Naive thymus-derived CD8-positive, alpha-beta T cell (primary cell): Measurements from ENCODE around the gene C22orf15. TPM values are rescaled to one million over a fixed set of nuclear protein-coding genes. Genes with fewer than 3 reads are reported as not detected.

Experiments
- ATAC-seq, 2 donors: fragments of 150-1000 bp; cut with Tn5 transposase in 1 of 2; sonication (Bioruptor Pico), chemical (Tn5 transposase) in 1 of 2; 1 replicate in 1 of 2; 2 replicates in 1 of 2; pipeline ENCODE4 v1.10.0; 2021; ENCODE audit warnings: mild to moderate bottlenecking in 2 of 2, moderate library complexity in 2 of 2
- POLR2A ChIA-PET: fragments of 350-600 bp; sonication (Branson Sonifier 250); formaldehyde crosslinking; loops from one replicate; lab custom pipeline; 2021; ENCODE audit warnings: antibody characterized with exemption; lab: Charles Lee
- DNase-seq, 10 donors: peaks; one replicate each; pipeline versions ENCODE4 v3.0.0 to v3.0.0-alpha.2; 2020 to 2022
- H3K27ac Mint-ChIP-seq, 10 donors: one replicate each; pipeline ENCODE4 v1.8.0; 2020 to 2022; ENCODE audit warnings: mild to moderate bottlenecking in 10 of 10, mixed read lengths in 10 of 10, moderate library complexity in 4 of 10, inconsistent platforms in 1 of 10
- H3K27me3 Mint-ChIP-seq, 5 donors: one replicate each; pipeline ENCODE4 v1.8.0; 2021 to 2022; ENCODE audit warnings: mixed read lengths in 5 of 5
- H3K36me3 Mint-ChIP-seq, 3 donors: one replicate each; pipeline ENCODE4 v1.8.0; 2020 to 2022; ENCODE audit warnings: mixed read lengths in 3 of 3, mild to moderate bottlenecking in 2 of 3, inconsistent platforms in 1 of 3
- H3K4me1 Mint-ChIP-seq, 4 donors: one replicate each; pipeline ENCODE4 v1.8.0; 2021 to 2022; ENCODE audit warnings: mixed read lengths in 4 of 4
- H3K4me3 Mint-ChIP-seq, 10 donors: one replicate each; pipeline ENCODE4 v1.8.0; 2020 to 2022; ENCODE audit warnings: mild to moderate bottlenecking in 10 of 10, mixed read lengths in 10 of 10, moderate library complexity in 6 of 10, inconsistent platforms in 1 of 10
- H3K9me3 Mint-ChIP-seq, 9 donors: one replicate each; pipeline ENCODE4 v1.8.0; 2020 to 2022; ENCODE audit warnings: mixed read lengths in 9 of 9, mild to moderate bottlenecking in 3 of 9, inconsistent platforms in 1 of 9, moderate library complexity in 1 of 9
- polyA plus RNA-seq, 3 donors: library from polyadenylated mRNA; unstranded; fragments of 300-500 nt; fragmentation: Illumina TruSeq; gene quantifications; one replicate each; pipeline ENCODE4 v1.2.3, GENCODE V29; 2021
- total RNA-seq, 8 experiments: library from RNA in 2 of 8; stranded (reverse) in 2 of 8; gene quantifications; one replicate each; pipeline ENCODE4 v1.2.3 and lab custom pipeline; 2021 to 2026

The C22orf15 gene
- total and polyA plus RNA-seq, 5 experiments from 2014 or later, result 0.42 to 5.4 (median 1.7) TPM

DNA sequence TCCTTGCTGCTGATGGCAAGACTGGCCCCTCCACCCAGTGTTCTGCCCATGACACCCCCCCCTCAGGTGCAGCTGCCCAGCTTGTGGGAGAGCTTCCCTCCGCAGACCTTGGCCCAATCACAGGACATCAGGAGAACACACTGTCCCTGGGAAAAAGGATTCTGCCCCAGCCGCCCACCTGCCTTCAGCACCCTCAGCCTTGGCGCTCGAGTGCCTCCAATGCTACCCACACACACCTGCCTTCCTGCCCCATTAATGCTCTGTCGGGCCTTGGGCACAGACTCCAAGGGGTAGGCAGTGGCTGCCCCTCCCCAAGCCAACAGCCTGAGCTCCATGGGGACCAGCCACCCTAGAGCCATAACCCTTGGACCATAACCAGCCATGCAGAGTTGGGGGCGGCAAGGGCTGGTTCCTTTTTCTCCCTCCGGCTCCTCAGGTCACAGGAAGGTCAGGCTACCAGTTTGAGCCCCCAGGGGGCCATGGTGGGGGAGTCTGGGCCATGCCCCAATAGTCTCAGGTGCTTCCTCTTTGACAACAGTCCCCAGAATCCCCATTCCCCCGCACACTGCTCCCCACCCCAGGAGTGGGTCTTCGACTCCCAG, 10.6 kb upstream of the C22orf15 start:
- ATAC-seq (no peak), DNase-seq (peak in 2 of 10 donors; percentile 37 to 73)
- no peaks in the 10 kb centered on the region for H3K9me3 Mint-ChIP-seq
- no peaks in the 10 kb centered on the region for H3K27me3 Mint-ChIP-seq
- POLR2A ChIA-PET, result interaction anchor here (0.7 to 2.7 kb wide), 4 partner anchors 11 to 59 kb away, joined by 3 to 19 read pairs (median 8); partner anchors contain the start of gene C22orf15
- peak overlapping the region in 9 of 10 donors; percentile 57 to 94 (median 80) for H3K27ac Mint-ChIP-seq
- H3K36me3 Mint-ChIP-seq, result no peaks in the 10 kb centered on the region
- H3K4me1 Mint-ChIP-seq, result peaks cover 9 to 44% (median 14%) of the 10 kb centered on the region in 4 donors
- H3K4me3 Mint-ChIP-seq, result peak overlapping the region; percentile 71 to 86 (median 79)

DNA sequence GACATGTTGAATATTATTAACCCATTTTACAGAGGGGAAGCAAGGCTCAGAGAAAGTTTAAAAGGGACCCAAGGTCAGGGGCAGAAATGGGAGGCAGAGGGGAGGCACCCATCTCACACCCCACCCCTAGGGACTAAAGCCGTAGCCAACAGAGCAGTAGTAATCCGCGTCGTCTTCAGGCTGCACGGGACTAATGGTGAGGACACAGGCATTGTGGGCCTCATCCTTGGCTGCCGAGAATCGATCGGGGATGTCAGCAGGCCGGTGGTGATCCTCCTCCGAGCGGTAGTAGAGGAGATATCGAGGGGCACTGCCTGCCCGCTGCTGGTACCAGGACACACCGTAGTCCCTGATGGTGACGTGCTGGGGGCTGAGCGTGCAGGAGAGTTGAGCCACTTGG, 10.0 kb upstream of the C22orf15 start:
- Mint-ChIP-seq H3K27me3 (no peaks in the 10 kb centered on the region), H3K9me3 (no peaks in the 10 kb centered on the region), H3K4me3 (peak overlapping the region in 9 of 10 donors; percentile 33 to 86 (median 79)), H3K4me1 (peaks cover 9 to 44% (median 14%) of the 10 kb centered on the region in 4 donors), H3K36me3 (no peaks in the 10 kb centered on the region), H3K27ac (peak overlapping the region in 6 of 10 donors; percentile 22 to 89 (median 60))
- ATAC-seq (no peak), DNase-seq (peak in 1 of 10 donors; percentile 61)
- POLR2A ChIA-PET, result interaction anchor here (1.1 to 2.7 kb wide), 4 partner anchors 10 to 14 kb away, joined by 3 to 19 read pairs (median 11); partner anchors contain the start of genes C22orf15 and CHCHD10

DNA sequence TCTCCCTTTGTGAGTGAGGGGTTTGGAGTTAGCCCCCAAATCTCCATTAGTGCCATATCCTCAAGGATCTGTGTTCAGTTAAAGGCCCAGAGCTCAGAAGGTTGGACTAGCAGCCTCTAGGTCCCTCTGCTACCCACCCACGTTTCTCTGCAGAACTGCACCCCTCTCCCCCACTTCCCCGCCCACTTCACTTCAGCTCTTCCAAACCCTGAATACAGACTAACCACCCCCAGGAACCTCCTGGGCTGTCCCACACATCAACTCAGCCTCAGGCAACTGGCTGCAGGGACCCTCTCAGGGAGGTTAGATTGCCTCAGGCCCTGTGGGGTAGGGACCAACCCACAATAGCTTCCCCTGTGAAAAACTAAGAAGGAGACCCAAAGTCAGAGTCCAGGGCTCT, 9.4 kb upstream of the C22orf15 start:
- POLR2A ChIA-PET, result interaction anchor here (1.5 to 2.7 kb wide), 3 partner anchors 10 to 23 kb away, joined by 9 to 13 read pairs (median 9); partner anchors contain the start of genes C22orf15 and CHCHD10
- ATAC-seq, result no peak
- Mint-ChIP-seq H3K27ac (peak overlapping the region in 2 of 10 donors; percentile 3 to 20), H3K4me1 (peaks cover 9 to 44% (median 14%) of the 10 kb centered on the region in 4 donors), H3K27me3 (no peaks in the 10 kb centered on the region), H3K9me3 (no peaks in the 10 kb centered on the region), H3K36me3 (no peaks in the 10 kb centered on the region), H3K4me3 (peak overlapping the region in 7 of 10 donors; percentile 14 to 85 (median 41))
- peak in 1 of 10 donors; percentile 3 for DNase-seq

DNA sequence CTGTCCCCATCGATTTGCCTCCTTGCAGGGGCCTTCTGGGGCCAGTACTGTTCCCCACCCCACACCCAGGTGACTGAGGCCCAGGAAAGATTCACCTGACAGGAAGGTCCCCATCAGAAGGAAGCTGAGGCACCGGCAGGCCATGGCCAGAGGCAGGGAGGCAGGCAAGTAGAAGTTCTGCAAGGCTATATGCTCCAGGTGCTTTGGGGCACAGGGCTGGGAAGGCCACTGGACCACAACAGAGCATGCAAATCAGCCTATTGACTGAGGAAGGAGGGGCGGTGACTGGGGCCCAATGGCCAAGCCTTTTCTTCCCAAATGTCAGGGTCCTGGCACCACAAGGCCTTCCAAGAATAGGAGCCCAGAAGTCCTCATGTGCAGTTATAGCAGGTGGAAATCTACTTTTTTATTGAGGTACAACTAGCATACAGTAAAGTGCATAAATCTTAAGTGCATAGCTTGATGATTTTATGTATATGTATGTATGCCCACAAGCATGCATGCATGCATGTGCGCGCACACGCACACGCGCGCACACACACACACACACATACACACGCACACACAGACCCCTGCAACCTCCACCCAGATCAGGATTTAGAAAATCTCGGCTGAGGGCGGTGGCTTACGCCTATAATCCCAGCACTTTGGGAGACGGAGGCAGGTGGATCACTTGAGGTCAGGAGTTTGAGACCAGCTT, 8.4 kb upstream of the C22orf15 start, which contains the start of gene VPREB3:
VPREB3 (minus strand) TSS at position 206 of the 700 bp plus-strand sequence; CDS start at position 144, 62 bp downstream.
- Mint-ChIP-seq H3K27me3 (no peaks in the 10 kb centered on the region), H3K4me3 (peak within 1 kb of the TSS in 8 of 10 donors; percentile 14 to 85 (median 40))

GRCh38 chr22:23754980-23755636, 7.7 kb upstream of the C22orf15 start:
- Mint-ChIP-seq H3K9me3 (no peaks in the 10 kb centered on the region), H3K27me3 (no peaks in the 10 kb centered on the region), H3K4me1 (peaks cover 5 to 38% (median 8%) of the 10 kb centered on the region in 4 donors), H3K27ac (peak overlapping the region in 2 of 10 donors; percentile 43 to 65), H3K4me3 (peak overlapping the region in 1 of 10 donors; percentile 16), H3K36me3 (no peaks in the 10 kb centered on the region)
- ATAC-seq (no peak), DNase-seq (no peak)
- POLR2A ChIA-PET, result interaction anchor here (2.7 kb wide), 1 partner anchor 8 kb away, joined by 13 read pairs; the partner anchor contains the start of gene C22orf15

More for the DNA sequence above, 8.4 kb upstream of the C22orf15 start, which contains the start of gene VPREB3:
- DNase-seq (peak in 1 of 10 donors; percentile 49), ATAC-seq (no peak)
- Mint-ChIP-seq H3K27ac (peak within 1 kb of the TSS in 5 of 10 donors; percentile 3 to 65 (median 20)), H3K9me3 (no peaks in the 10 kb centered on the region), H3K36me3 (no peaks in the 10 kb centered on the region), H3K4me1 (peaks cover 9 to 44% (median 14%) of the 10 kb centered on the region in 4 donors)
- POLR2A ChIA-PET, result interaction anchor here (1.5 to 2.7 kb wide), 3 partner anchors 9 to 22 kb away, joined by 9 to 13 read pairs (median 9); partner anchors contain the start of genes C22orf15 and CHCHD10

DNA sequence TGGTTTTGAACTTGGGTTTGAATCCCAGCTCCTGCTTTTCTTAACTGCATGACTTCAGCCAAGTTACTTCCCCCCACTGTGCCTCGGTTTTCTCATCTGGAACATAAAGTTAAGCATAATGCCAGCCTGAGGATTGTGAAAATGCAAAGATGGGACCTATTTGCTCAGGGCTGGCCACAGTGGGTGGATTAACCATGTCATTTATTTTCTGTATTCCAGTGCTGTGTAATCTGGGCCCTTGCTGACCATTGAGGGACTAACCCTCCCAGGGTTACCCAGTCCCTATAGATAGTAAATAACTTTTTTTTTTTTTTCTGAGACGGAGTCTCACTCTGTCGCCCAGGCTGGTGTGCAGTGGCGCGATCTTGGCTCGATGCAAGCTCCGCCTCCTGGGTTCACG, 7.1 kb upstream of the C22orf15 start:
- DNase-seq (no peak), ATAC-seq (no peak)
- Mint-ChIP-seq H3K9me3 (no peaks in the 10 kb centered on the region), H3K4me3 (no peak overlapping the region), H3K36me3 (no peaks in the 10 kb centered on the region), H3K4me1 (peaks cover 4 to 34% (median 6%) of the 10 kb centered on the region in 4 donors), H3K27me3 (no peaks in the 10 kb centered on the region), H3K27ac (peak overlapping the region in 1 of 10 donors; percentile 65)
- POLR2A ChIA-PET, result no interaction called here

DNA sequence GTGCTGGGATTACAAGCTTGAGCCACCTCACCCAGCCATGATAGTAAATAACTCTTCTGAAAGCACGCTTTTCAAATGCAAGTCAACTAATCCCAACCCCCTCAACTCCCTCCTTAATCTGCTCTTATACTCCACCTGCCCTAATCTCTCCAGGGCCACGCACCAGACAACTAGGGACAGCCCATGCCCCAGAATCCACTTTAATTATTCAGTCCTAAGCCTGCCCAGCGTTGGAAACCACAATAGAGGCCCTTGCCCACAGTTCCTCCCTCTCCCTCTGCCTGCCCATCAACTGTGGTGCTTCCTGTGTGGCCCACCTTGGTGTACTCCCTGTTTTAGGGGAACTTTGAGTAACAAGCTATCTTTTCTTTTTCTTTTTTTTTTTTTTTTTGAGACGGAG, 5.9 kb upstream of the C22orf15 start:
- peaks cover 6 to 34% (median 9%) of the 10 kb centered on the region in 4 donors for H3K4me1 Mint-ChIP-seq
- H3K27ac Mint-ChIP-seq, result no peak overlapping the region
- POLR2A ChIA-PET, result interaction anchor here (1.7 kb wide), 1 partner anchor 15 kb away, joined by 3 read pairs; no protein-coding TSS in a partner anchor
- H3K9me3 Mint-ChIP-seq, result no peaks in the 10 kb centered on the region
- peak in 1 of 10 donors; percentile 34 for DNase-seq
- no peaks in the 10 kb centered on the region for H3K27me3 Mint-ChIP-seq
- peak overlapping the region in 1 of 10 donors; percentile 4 for H3K4me3 Mint-ChIP-seq
- ATAC-seq, result no peak
- no peaks in the 10 kb centered on the region for H3K36me3 Mint-ChIP-seq

DNA sequence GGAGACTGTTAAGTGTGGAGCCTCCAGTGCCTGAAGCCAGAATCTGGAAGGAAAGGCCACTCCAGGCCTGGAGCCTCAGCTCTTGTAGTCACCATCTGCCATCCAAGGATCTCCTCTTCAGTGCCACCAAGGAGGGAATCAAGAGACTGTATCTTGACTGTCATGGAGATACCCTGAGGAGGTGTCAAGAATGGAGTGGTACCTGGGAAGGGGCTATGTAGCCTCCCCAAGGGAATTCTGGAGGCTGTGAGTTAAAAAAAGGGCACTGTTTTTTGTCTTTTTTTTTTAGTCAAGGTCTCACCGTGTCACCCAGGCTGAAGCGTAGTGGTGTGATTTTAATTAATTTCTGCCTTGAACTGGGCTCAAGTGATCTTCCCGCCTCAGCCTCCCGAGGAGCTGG, 3.2 kb upstream of the C22orf15 start:
- Mint-ChIP-seq H3K27ac (no peak overlapping the region), H3K36me3 (no peaks in the 10 kb centered on the region), H3K4me3 (no peak overlapping the region), H3K4me1 (peaks cover 11 to 42% (median 30%) of the 10 kb centered on the region in 4 donors), H3K9me3 (no peaks in the 10 kb centered on the region), H3K27me3 (no peaks in the 10 kb centered on the region)
- ATAC-seq (no peak), DNase-seq (peak in 1 of 10 donors; percentile 4)
- POLR2A ChIA-PET, result interaction anchor here (1.0 to 1.1 kb wide), 2 partner anchors 7 to 9 kb away, joined by 3 to 5 read pairs; partner anchors contain the start of gene ZNF70

- Mint-ChIP-seq H3K27ac (peak overlapping the region in 2 of 10 donors; percentile 40 to 53), H3K36me3 (no peaks in the 10 kb centered on the region), H3K27me3 (no peaks in the 10 kb centered on the region), H3K4me3 (no peak overlapping the region), H3K9me3 (no peaks in the 10 kb centered on the region), H3K4me1 (peaks cover 11 to 42% (median 35%) of the 10 kb centered on the region in 4 donors)
- ATAC-seq (no peak), DNase-seq (peak in 1 of 10 donors; percentile 28)
- POLR2A ChIA-PET, result interaction anchor here (1.1 kb wide), 1 partner anchor 9 kb away, joined by 5 read pairs; the partner anchor contains the start of gene ZNF70
These were observed 2.7 kb upstream of the C22orf15 start for GRCh38 chr22:23760056-23760455.

- peak in 8 of 10 donors; percentile 35 to 72 (median 48) for DNase-seq
- POLR2A ChIA-PET, result interaction anchor here (0.6 to 8.2 kb wide), 9 partner anchors 9 to 150 kb away, joined by 3 to 65 read pairs (median 6); partner anchors contain the start of genes MIF, SLC2A11, SMARCB1 and VPREB3
- Mint-ChIP-seq H3K4me3 (peak overlapping the region; percentile 75 to 89 (median 84)), H3K27ac (peak overlapping the region; percentile 86 to 95 (median 92)), H3K36me3 (peaks cover 0 to 2% (median 0%) of the 10 kb centered on the region in 3 donors), H3K4me1 (peaks cover 18 to 54% (median 50%) of the 10 kb centered on the region in 4 donors), H3K27me3 (no peaks in the 10 kb centered on the region), H3K9me3 (no peaks in the 10 kb centered on the region)
- peak; percentile 50 to 74 for ATAC-seq
These were observed 772 bp downstream of the C22orf15 start for GRCh38 chr22:23763579-23763945.

- ATAC-seq (no peak), DNase-seq (peak in 1 of 10 donors; percentile 35)
- H3K36me3 Mint-ChIP-seq, result peaks cover 0 to 2% (median 0%) of the 10 kb centered on the region in 3 donors
- H3K4me1 Mint-ChIP-seq, result peaks cover 18 to 56% (median 50%) of the 10 kb centered on the region in 4 donors
- POLR2A ChIA-PET, result interaction anchor here (0.9 to 8.2 kb wide), 6 partner anchors 10 to 130 kb away, joined by 3 to 65 read pairs (median 8); partner anchors contain the start of genes MIF, SMARCB1, VPREB3 and ZNF70
- H3K4me3 Mint-ChIP-seq, result peak overlapping the region; percentile 75 to 89 (median 84)
- H3K27me3 Mint-ChIP-seq, result no peaks in the 10 kb centered on the region
- peak overlapping the region; percentile 48 to 95 (median 90) for H3K27ac Mint-ChIP-seq
- no peaks in the 10 kb centered on the region for H3K9me3 Mint-ChIP-seq
These were observed 1.2 kb downstream of the C22orf15 start for GRCh38 chr22:23763954-23764353.
